ENCODE results near the gene FEM1C.

The FEM1C gene

GRCh38 chr5:115477581-115477980 lies 67.0 kb downstream of the FEM1C start:
- no peak for DNase-seq (ENCODE audit: low read depth)

- no peak for DNase-seq (ENCODE audit: low read depth)
Observed at GRCh38 chr5:115475788-115476187, 68.8 kb downstream of the FEM1C start.

GRCh38 chr5:115472271-115473025 lies 72.1 kb downstream of the FEM1C start:
- no peak for DNase-seq (ENCODE audit: low read depth)

DNA sequence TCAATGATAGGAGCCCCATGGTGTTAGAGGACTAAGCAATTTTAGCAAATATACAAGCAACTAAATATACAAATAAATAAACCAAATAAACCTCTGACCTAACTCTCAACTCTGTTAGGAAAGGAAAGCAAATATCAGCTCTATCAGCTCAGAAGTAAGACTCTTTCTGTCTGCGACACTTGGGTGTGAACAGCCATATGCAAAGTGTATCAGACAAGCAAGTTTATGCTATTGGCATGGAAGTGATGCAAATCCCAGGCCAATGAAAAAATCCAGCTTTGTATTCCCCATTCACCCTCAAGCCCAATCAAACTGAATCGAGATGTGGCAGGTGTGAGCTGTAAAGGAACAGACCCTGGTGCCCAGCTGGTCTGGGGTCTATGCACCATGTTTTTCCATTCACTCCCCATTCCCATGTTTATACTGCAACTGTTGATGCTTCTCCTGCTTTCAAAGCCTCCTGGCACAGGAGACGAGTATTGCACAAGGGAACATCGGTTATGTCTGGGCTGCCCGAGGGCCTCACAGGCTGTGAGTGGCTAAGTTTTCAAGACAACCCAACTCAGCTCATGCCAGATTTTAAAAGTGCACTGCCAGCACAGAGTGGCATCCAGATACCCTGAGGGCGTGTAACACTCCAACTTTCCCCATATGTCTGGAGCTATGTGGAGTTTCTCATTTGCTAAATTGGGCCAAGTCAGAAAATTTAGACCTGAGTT lies 73.1 kb downstream of the FEM1C start:
- no peak for DNase-seq (ENCODE audit: low read depth)

- no peak for DNase-seq (ENCODE audit: low read depth)
Observed at GRCh38 chr5:115470921-115471320, 73.7 kb downstream of the FEM1C start.
